GM20431 (cell line): ENCODE results near the gene ZNF420.

ENCODE experiments used
- in situ Hi-C: fragments of 300-500 bp; cut with MseI, MboI; formaldehyde crosslinking; loops from one replicate; pipeline ENCODE4 v1.15.0; 2020; ENCODE audit warnings: low sequenced_read_pairs; ENCODE audit not compliant: unreplicated experiment

ZNF420 gene

GRCh38 chr19:37128821-37129177 is 50.6 kb downstream of the ZNF420 start:
- in situ Hi-C loops: no loop called here

GRCh38 chr19:37136111-37136510 is 57.9 kb downstream of the ZNF420 start:
- in situ Hi-C loops: no loop called here

GRCh38 chr19:37148214-37148613 is 70.0 kb downstream of the ZNF420 start:
- in situ Hi-C loops: no loop called here

GRCh38 chr19:37160153-37160552 is 81.9 kb downstream of the ZNF420 start:
- in situ Hi-C loops: no loop called here

GRCh38 chr19:37165635-37166034 is 87.4 kb downstream of the ZNF420 start:
- in situ Hi-C loops: no loop called here

GRCh38 chr19:37172368-37173366 is 94.4 kb downstream of the ZNF420 start, which contains the start of gene ZNF585A:
Gene ZNF585A (minus strand): TSS chr19:37172695. CDS start chr19:37169910, 2,785 bp downstream.
- in situ Hi-C loops: no loop called here
